H1 (cell line): ENCODE results near the gene SEMA4D. TPM values are rescaled to one million over a fixed set of nuclear protein-coding genes. Genes with fewer than 3 reads are reported as not detected.

Experiments
- CTCF ChIA-PET: fragments of 300-600 bp; sonication (Branson Sonifier 250); formaldehyde crosslinking; loops from one replicate; lab custom pipeline; 2021; ENCODE audit not compliant: partially characterized antibody; lab: Charles Lee
- POLR2A ChIA-PET: fragments of 300-600 bp; sonication (Branson Sonifier 250); formaldehyde crosslinking; loops from one replicate; lab custom pipeline; 2021; ENCODE audit warnings: inconsistent platforms; ENCODE audit not compliant: partially characterized antibody; lab: Charles Lee
- DNase-seq, 2 experiments: peaks; one replicate each; pipeline versions ENCODE4 v3.0.0 to v3.0.0-alpha.2; 2010 to 2022; ENCODE audit warnings: low spot score in 2 of 2, low read depth in 1 of 2, mixed read lengths in 1 of 2
- FAIRE-seq: peaks from 2 replicates; lab custom pipeline; 2011; peaks lifted over from hg19 to GRCh38; lab: Jason Lieb, UNC
- H2AFZ ChIP-seq: 2 replicates; pipeline ENCODE4 v1.8.1; 2012; ENCODE audit warnings: low read length, inconsistent platforms
- H2AK5ac ChIP-seq: 2 replicates; pipeline ENCODE4 v1.6.1; 2013; ENCODE audit warnings: low read depth, low read length
- H2BK120ac ChIP-seq: replicated peaks from 2 replicates; pipeline ENCODE3; 2013; ENCODE audit warnings: low read depth, low read length, inconsistent platforms
- H2BK12ac ChIP-seq: 2 replicates; pipeline ENCODE4 v1.6.1; 2013; ENCODE audit warnings: low read depth, low read length
- H2BK15ac ChIP-seq: 2 replicates; pipeline ENCODE4 v1.6.1; 2013; ENCODE audit warnings: low read length
- H2BK20ac ChIP-seq: 2 replicates; pipeline ENCODE4 v1.6.1; 2013; ENCODE audit warnings: low read length
- H2BK5ac ChIP-seq: 2 replicates; pipeline ENCODE4 v1.6.1; 2013; ENCODE audit warnings: low read depth, low read length
- H3K14ac ChIP-seq: 2 replicates; pipeline ENCODE4 v1.6.1; 2013; ENCODE audit warnings: inconsistent platforms; ENCODE audit not compliant: insufficient read length
- H3K18ac ChIP-seq: 2 replicates; pipeline ENCODE4 v1.6.1; 2013; ENCODE audit warnings: low read length; ENCODE audit errors: extremely low read depth
- H3K23ac ChIP-seq: 2 replicates; pipeline ENCODE4 v1.6.1; 2013; ENCODE audit warnings: inconsistent platforms; ENCODE audit not compliant: insufficient read length
- H3K23me2 ChIP-seq: 2 replicates; pipeline ENCODE4 v1.6.1; 2013; ENCODE audit warnings: low read depth, low read length
- H3K27ac ChIP-seq: 2 replicates; pipeline ENCODE4 v1.6.1; 2011; ENCODE audit warnings: low read depth, low read length, inconsistent platforms
- H3K27me3 ChIP-seq, 4 experiments: replicated peaks in 1 of 4; 1 replicate in 1 of 4; 2 replicates in 3 of 4; pipeline versions ENCODE4 v1.6.1 to v1.8.1; 2011 to 2013; ENCODE audit warnings: low read length in 3 of 4, mild to moderate bottlenecking in 3 of 4, inconsistent platforms in 2 of 4, mixed read lengths in 2 of 4, moderate library complexity in 1 of 4; ENCODE audit not compliant: control insufficient read depth in 3 of 4, insufficient read depth in 3 of 4; ENCODE audit errors: extremely low read depth in 1 of 4
- H3K36me3 ChIP-seq, 4 experiments: 2 replicates each; pipeline versions ENCODE4 v1.6.1 to v1.8.1; 2011 to 2013; ENCODE audit warnings: mild to moderate bottlenecking in 4 of 4, low read length in 3 of 4, moderate library complexity in 2 of 4, control low read depth in 1 of 4, inconsistent platforms in 1 of 4; ENCODE audit not compliant: insufficient read depth in 4 of 4, control insufficient read depth in 2 of 4
- H3K4ac ChIP-seq: replicated peaks from 2 replicates; pipeline ENCODE3; 2013; ENCODE audit warnings: low read length, low read depth, mixed read lengths, inconsistent platforms; ENCODE audit not compliant: insufficient read length
- H3K4me1 ChIP-seq, 4 experiments: replicated peaks in 1 of 4; 1 replicate in 1 of 4; 2 replicates in 3 of 4; pipeline versions ENCODE4 v1.6.1 to v1.8.1; 2011 to 2013; ENCODE audit warnings: low read length in 3 of 4, inconsistent platforms in 2 of 4, mixed read lengths in 1 of 4; ENCODE audit not compliant: insufficient read depth in 4 of 4, control insufficient read depth in 3 of 4
- H3K4me2 ChIP-seq, 2 experiments: 2 replicates each; pipeline versions ENCODE4 v1.6.1 to v1.8.1; 2011 to 2013; ENCODE audit warnings: low read depth in 2 of 2, low read length in 2 of 2, control low read depth in 1 of 2, inconsistent platforms in 1 of 2, mild to moderate bottlenecking in 1 of 2; ENCODE audit not compliant: insufficient read depth in 1 of 2
- H3K4me3 ChIP-seq, 4 experiments: fragments of 200-600, 300-600 bp in 1 of 4; sonication (generic), shearing (Covaris generic), sonication (Bioruptor Twin) in 1 of 4; 2 replicates each; pipeline versions ENCODE4 v1.5.1 to v1.8.1; 2011 to 2016; ENCODE audit warnings: low read length in 4 of 4, low read depth in 3 of 4, control low read depth in 2 of 4, inconsistent platforms in 2 of 4, mild to moderate bottlenecking in 2 of 4, mixed read lengths in 1 of 4, moderate library complexity in 1 of 4; ENCODE audit not compliant: insufficient read depth in 2 of 4; ENCODE audit errors: extremely low read depth in 1 of 4
- H3K56ac ChIP-seq: replicated peaks from 2 replicates; pipeline ENCODE3; 2013; ENCODE audit warnings: low read depth, mild to moderate bottlenecking, mixed read lengths, low read length, inconsistent platforms; ENCODE audit not compliant: insufficient read length
- H3K79me1 ChIP-seq: 2 replicates; pipeline ENCODE4 v1.6.1; 2013; ENCODE audit warnings: low read depth, low read length, control low read depth
- H3K79me2 ChIP-seq, 2 experiments: 2 replicates each; pipeline versions ENCODE4 v1.6.1 to v1.8.1; 2012 to 2013; ENCODE audit warnings: low read length in 2 of 2, mild to moderate bottlenecking in 2 of 2, inconsistent platforms in 1 of 2; ENCODE audit not compliant: insufficient read depth in 2 of 2, control insufficient read depth in 1 of 2
- H3K9ac ChIP-seq, 4 experiments: replicated peaks in 1 of 4; 1 replicate in 1 of 4; 2 replicates in 3 of 4; pipeline versions ENCODE4 v1.6.1 to v1.8.1; 2011 to 2013; ENCODE audit warnings: low read depth in 3 of 4, low read length in 3 of 4, control low read depth in 2 of 4, mild to moderate bottlenecking in 2 of 4, moderate library complexity in 2 of 4, inconsistent platforms in 1 of 4; ENCODE audit errors: extremely low read depth in 1 of 4
- H3K9me3 ChIP-seq, 2 experiments: 2 replicates each; pipeline versions ENCODE4 v1.6.1 to v1.8.1; 2012 to 2013; ENCODE audit warnings: mild to moderate bottlenecking in 2 of 2, moderate library complexity in 2 of 2, control low read depth in 1 of 2, inconsistent platforms in 1 of 2, low read depth in 1 of 2, low read length in 1 of 2, mixed read lengths in 1 of 2; ENCODE audit not compliant: insufficient read depth in 2 of 2
- H4K20me1 ChIP-seq, 2 experiments: replicated peaks in 1 of 2; 2 replicates each; pipeline versions ENCODE3 to v1.8.1; 2011 to 2013; ENCODE audit warnings: inconsistent platforms in 2 of 2, low read length in 2 of 2, mild to moderate bottlenecking in 1 of 2; ENCODE audit not compliant: insufficient read depth in 2 of 2, control insufficient read depth in 1 of 2
- H4K5ac ChIP-seq: 2 replicates; pipeline ENCODE4 v1.6.1; 2013; ENCODE audit warnings: low read length, low read depth, mixed read lengths, inconsistent platforms; ENCODE audit not compliant: insufficient read length
- H4K8ac ChIP-seq: 2 replicates; pipeline ENCODE4 v1.8.0; 2013; ENCODE audit warnings: mild to moderate bottlenecking, moderate library complexity, low read length, inconsistent platforms; ENCODE audit not compliant: insufficient read depth; ENCODE audit errors: extremely low read depth
- H4K91ac ChIP-seq: replicated peaks from 2 replicates; pipeline ENCODE3; 2013; ENCODE audit warnings: low read length, mixed read lengths, inconsistent platforms; ENCODE audit not compliant: insufficient read length
- BRCA1 ChIP-seq: IDR thresholded peaks from 2 replicates; pipeline ENCODE4 v1.6.1; 2012; ENCODE audit warnings: low read depth, low read length, improper control_type of control experiment
- CBX8 ChIP-seq: fragments of 300-800, 300-1000 bp; sonication (generic); IDR thresholded peaks from 2 replicates; pipeline ENCODE4 v1.7.1; 2016; ENCODE audit warnings: low read depth, low read length, borderline replicate concordance
- FOSL1 ChIP-seq: IDR thresholded peaks from 2 replicates; pipeline ENCODE4 v1.6.1; 2011; ENCODE audit warnings: mild to moderate bottlenecking, low read depth, low read length, moderate library complexity; ENCODE audit not compliant: insufficient read depth
- KDM4A ChIP-seq: IDR thresholded peaks from one replicate; pipeline ENCODE4 v1.7.1; 2012; ENCODE audit warnings: low read depth, mild to moderate bottlenecking, moderate library complexity, low read length, inconsistent platforms; ENCODE audit not compliant: severe bottlenecking
- NRF1 ChIP-seq: IDR thresholded peaks from 2 replicates; pipeline ENCODE4 v1.6.1; 2011; ENCODE audit warnings: mild to moderate bottlenecking, low read depth, low read length, improper control_type of control experiment
- POU5F1 ChIP-seq: IDR thresholded peaks from 2 replicates; pipeline ENCODE4 v1.6.1; 2011; ENCODE audit warnings: low read depth, mild to moderate bottlenecking, low read length, moderate library complexity
- RXRA ChIP-seq: IDR thresholded peaks from 2 replicates; pipeline ENCODE4 v1.6.1; 2011; ENCODE audit warnings: low read depth, mild to moderate bottlenecking, low read length, moderate library complexity; ENCODE audit not compliant: insufficient read depth
- SIN3A ChIP-seq, 2 experiments: IDR thresholded peaks in 1 of 2; conservative IDR thresholded peaks in 1 of 2; 2 replicates each; pipeline ENCODE4 v1.6.1; 2011 to 2012; ENCODE audit warnings: low read length in 2 of 2, improper control_type of control experiment in 1 of 2, low read depth in 1 of 2, mild to moderate bottlenecking in 1 of 2
- SIX5 ChIP-seq: IDR thresholded peaks from 2 replicates; pipeline ENCODE4 v1.6.1; 2011; ENCODE audit warnings: mild to moderate bottlenecking, low read depth, low read length
- TAF1 ChIP-seq: IDR thresholded peaks from 2 replicates; pipeline ENCODE4 v1.6.1; 2011; ENCODE audit warnings: mild to moderate bottlenecking, low read depth, low read length
- TBP ChIP-seq: IDR thresholded peaks from 2 replicates; pipeline ENCODE4 v1.6.1; 2011; ENCODE audit warnings: low read depth, low read length, improper control_type of control experiment
- WGBS, 2 experiments: shearing (Covaris generic) in 1 of 2; methylation state at CpG; one replicate each; pipeline versions ENCODE4 v1.1.6 to v1.1.7; 2013 to 2015; ENCODE audit warnings: low lambda C conversion rate in 2 of 2, mixed read lengths in 2 of 2, inconsistent platforms in 1 of 2, low coverage in 1 of 2, missing lambda C conversion rate in 1 of 2; ENCODE audit not compliant: insufficient replicate concordance in 2 of 2, insufficient coverage in 1 of 2, insufficient read length in 1 of 2; ENCODE audit errors: extremely low coverage in 1 of 2, missing lambda C conversion rate in 1 of 2; 5-methylcytosine and 5-hydroxymethylcytosine counted together
- polyA plus RNA-seq, 7 experiments: library from polyadenylated mRNA; depleted of rRNA in 3 of 7; stranded (reverse) in 5 of 7; unstranded in 2 of 7; fragments of >200 nt in 5 of 7; fragments of 200-250 nt in 2 of 7; gene quantifications; 1 replicate in 5 of 7; 2 replicates in 1 of 7; 4 replicates in 1 of 7; pipeline versions ENCODE4 v1.2.1 to v1.2.3, GENCODE V29; 2011 to 2013; ENCODE audit warnings: missing spikeins in 2 of 7, mixed read lengths in 2 of 7
- total RNA-seq: library from RNA; stranded (reverse); fragmentation: NEBNext Ultra II Directional; extraction: Animal tissue kit (Norgen Biotek cat#: 25700); gene quantifications from 2 replicates; pipeline ENCODE4 v1.2.1, GENCODE V29; 2021
- TF ChIP-seq, protein P1 (sequence below): IDR thresholded peaks from 2 replicates; pipeline ENCODE4 v1.6.1; 2012; ENCODE audit warnings: inconsistent platforms
- TF ChIP-seq, protein P2 (sequence below): IDR thresholded peaks from 2 replicates; pipeline ENCODE4 v1.6.1; 2011; ENCODE audit warnings: low read length, improper control_type of control experiment

Gene SEMA4D
- total and polyA plus RNA-seq, 2 of the 8 experiments (the other 6 are each of a cell fraction or from before 2014, with no cell fraction given) = 21.0 to 70.4 TPM

DNA sequence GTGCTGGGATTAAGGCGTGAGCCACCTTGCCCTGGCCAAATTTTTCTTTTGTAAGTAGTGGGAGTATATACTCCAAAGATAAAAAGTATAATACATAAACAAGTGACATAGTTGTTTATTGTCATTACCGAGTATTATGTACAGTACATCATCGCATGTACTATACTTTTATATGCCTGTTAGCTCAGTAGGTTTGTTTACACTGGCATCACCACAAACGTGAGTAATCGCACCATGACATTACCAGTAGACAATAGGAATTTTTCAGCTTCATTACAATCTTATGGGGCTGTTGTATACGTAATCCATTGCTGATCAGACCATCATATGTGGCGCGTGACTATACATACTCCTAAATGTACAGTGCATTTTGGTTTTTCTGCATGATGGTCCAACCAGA, 169.8 kb downstream of the SEMA4D start:
- Histone ChIP-seq H4K20me1 (peaks cover 2 to 5% of the 10 kb centered on the region in 2 experiments), H2BK20ac (no peak overlapping the region), H2BK120ac (no peak overlapping the region), H3K27me3 (no peaks in the 10 kb centered on the region), H4K8ac (no peak overlapping the region), H2AFZ (no peak overlapping the region), H3K23me2 (no peaks in the 10 kb centered on the region), H3K23ac (no peak overlapping the region), H3K4me2 (no peak overlapping the region), H3K4me3 (no peak overlapping the region), H4K91ac (no peak overlapping the region), H3K56ac (no peak overlapping the region), H2BK12ac (no peak overlapping the region), H3K9me3 (no peaks in the 10 kb centered on the region), H3K27ac (no peak overlapping the region), H3K14ac (no peak overlapping the region), H3K36me3 (peaks cover 2 to 78% (median 44%) of the 10 kb centered on the region in 4 experiments), H3K4ac (no peak overlapping the region), H4K5ac (no peak overlapping the region), H2BK5ac (no peak overlapping the region), H3K79me1 (no peaks in the 10 kb centered on the region), H3K9ac (no peak overlapping the region), H2AK5ac (no peak overlapping the region), H3K18ac (no peak overlapping the region), H3K4me1 (no peaks in the 10 kb centered on the region), H3K79me2 (peaks cover 5 to 32% of the 10 kb centered on the region in 2 experiments; a peak in 3 of 4 replicates), H2BK15ac (no peak overlapping the region)
- DNase-seq = no peak
- no peak for FAIRE-seq
- WGBS, 2 experiments = 92% methylated on average over 8 of the region's 8 CpGs; no CpG with 5 or more reads in 1 of the 2 experiments
- POLR2A ChIA-PET = interaction anchor here (1.3 to 4.1 kb wide), 6 partner anchors 8 to 110 kb away, joined by 3 to 14 read pairs (median 4); partner anchors contain the start of gene SECISBP2
- CTCF ChIA-PET = no interaction called here
- TF ChIP-seq NRF1 (no peak), SIX5 (no peak), TAF1 (no peak), POU5F1 (no peak), SIN3A (conservative IDR thresholded peaks at IDR 0.05 in 1 of 2, IDR thresholded peaks at IDR 0.05 in 1 of 2; ENCODE audit: low read depth in 1 of 2, low read length in 2 of 2) (no peak), BRCA1 (no peak), RXRA (no peak), TBP (no peak), CBX8 (no peak), KDM4A (no peak), FOSL1 (no peak)
- TF ChIP-seq, protein P1, sequence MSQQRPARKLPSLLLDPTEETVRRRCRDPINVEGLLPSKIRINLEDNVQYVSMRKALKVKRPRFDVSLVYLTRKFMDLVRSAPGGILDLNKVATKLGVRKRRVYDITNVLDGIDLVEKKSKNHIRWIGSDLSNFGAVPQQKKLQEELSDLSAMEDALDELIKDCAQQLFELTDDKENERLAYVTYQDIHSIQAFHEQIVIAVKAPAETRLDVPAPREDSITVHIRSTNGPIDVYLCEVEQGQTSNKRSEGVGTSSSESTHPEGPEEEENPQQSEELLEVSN = no peak
- TF ChIP-seq, protein P2, sequence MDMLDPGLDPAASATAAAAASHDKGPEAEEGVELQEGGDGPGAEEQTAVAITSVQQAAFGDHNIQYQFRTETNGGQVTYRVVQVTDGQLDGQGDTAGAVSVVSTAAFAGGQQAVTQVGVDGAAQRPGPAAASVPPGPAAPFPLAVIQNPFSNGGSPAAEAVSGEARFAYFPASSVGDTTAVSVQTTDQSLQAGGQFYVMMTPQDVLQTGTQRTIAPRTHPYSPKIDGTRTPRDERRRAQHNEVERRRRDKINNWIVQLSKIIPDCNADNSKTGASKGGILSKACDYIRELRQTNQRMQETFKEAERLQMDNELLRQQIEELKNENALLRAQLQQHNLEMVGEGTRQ = no peak
